HG02870 (cell line): ENCODE data around the gene HTR3B.

Experiments used
- ATAC-seq: cut with Tn5 transposase; IDR thresholded peaks from one replicate; pipeline ENCODE4 v1.9.1; 2021; ENCODE audit warnings: mild to moderate bottlenecking, moderate library complexity; ENCODE audit not compliant: unreplicated experiment

HTR3B gene

DNA sequence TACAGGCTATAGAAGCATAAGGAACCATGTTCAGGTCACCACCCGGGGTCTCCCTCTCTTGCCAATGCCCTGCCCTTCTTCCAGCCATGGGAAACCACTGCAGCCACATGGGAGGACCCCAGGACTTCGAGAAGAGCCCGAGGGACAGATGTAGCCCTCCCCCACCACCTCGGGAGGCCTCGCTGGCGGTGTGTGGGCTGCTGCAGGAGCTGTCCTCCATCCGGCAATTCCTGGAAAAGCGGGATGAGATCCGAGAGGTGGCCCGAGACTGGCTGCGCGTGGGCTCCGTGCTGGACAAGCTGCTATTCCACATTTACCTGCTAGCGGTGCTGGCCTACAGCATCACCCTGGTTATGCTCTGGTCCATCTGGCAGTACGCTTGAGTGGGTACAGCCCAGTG is 84.8 kb downstream of the HTR3B start:
- no peak for ATAC-seq

DNA sequence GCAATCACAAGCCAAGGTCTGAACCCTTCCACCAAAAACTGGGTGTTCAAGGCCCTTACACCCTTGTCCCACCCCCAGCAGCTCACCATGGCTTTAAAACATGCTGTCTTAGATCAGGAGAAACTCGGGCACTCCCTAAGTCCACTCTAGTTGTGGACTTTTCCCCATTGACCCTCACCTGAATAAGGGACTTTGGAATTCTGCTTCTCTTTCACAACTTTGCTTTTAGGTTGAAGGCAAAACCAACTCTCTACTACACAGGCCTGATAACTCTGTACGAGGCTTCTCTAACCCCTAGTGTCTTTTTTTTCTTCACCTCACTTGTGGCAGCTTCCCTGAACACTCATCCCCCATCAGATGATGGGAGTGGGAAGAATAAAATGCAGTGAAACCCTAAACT is 85.3 kb downstream of the HTR3B start:
- no peak for ATAC-seq

DNA sequence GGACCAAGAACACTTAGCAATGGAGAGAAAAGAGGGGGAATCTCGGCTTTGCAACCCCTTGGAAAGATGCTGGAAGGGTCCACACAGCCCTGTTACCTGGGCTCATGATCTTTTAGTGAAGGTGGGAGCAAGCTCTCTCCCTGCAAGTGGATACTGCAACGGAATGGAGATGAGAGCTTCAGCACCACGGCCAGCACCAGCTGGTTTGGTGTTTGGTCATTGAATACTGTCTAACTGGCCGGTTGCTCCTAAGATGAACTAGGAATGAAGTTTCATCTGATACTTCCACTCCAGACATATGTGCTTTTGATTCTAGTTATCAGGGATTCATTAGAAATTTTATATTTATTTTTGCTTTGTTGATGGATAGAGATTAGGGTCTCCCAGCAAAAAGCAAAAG is 86.6 kb downstream of the HTR3B start:
- ATAC-seq: no peak

GRCh38 chr11:113991718-113992458 is 87.3 kb downstream of the HTR3B start:
- ATAC-seq: no peak

DNA sequence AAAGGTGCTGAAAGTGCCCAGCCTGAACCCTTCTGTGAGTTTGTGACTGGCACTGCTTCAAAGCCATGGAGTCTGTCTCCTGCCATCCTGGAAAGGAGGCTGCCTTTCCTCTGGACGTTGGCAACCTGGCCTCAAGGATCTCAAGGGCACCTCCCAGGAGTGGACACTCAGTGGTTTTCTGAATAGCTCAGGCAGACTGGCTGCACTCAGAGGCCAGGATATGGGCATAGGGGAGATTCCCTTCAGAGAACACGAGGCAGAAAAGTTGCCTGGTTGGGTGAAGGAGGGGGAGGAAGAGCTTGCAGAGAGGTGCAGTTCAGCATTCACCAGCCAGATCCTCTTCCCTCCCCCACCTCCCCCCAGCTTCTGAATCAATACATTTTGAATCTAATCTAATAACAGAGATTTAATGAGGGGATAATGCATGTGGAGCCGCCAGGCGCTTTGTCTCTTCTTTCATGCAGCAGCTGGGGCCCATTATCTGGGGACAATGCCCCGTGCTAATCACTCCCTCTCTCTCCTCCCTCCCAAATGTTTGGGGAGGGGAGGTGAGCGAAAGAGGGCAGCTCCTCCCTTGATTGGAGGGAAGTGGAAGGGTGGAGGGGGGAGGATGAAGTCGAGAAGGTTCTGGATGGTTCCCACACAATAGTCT is 88.0 kb downstream of the HTR3B start:
- no peak for ATAC-seq

- ATAC-seq: no peak
Observed at GRCh38 chr11:113994077-113994954, 89.7 kb downstream of the HTR3B start.
